Osteoblast (primary cell): ENCODE data around the gene CECR2. TPM values are rescaled to one million over a fixed set of nuclear protein-coding genes. Genes with fewer than 3 reads are reported as not detected.

Experiments
- DNase-seq: peaks from one replicate; pipeline ENCODE4 v3.0.0; 2011; ENCODE audit warnings: low spot score, mixed read lengths; ENCODE audit not compliant: insufficient read length; ENCODE audit errors: missing footprints
- H2AFZ ChIP-seq: 2 replicates; pipeline ENCODE4 v1.6.0; 2011; ENCODE audit warnings: mild to moderate bottlenecking, low read length
- H3K27ac ChIP-seq: 2 replicates; pipeline ENCODE4 v1.5.1; 2011; ENCODE audit warnings: mild to moderate bottlenecking, low read depth, low read length, moderate library complexity
- H3K27me3 ChIP-seq: 2 replicates; pipeline ENCODE4 v1.6.0; 2012; ENCODE audit warnings: mild to moderate bottlenecking, control low read depth, inconsistent platforms, low read length, moderate library complexity; ENCODE audit not compliant: insufficient read depth
- H3K36me3 ChIP-seq: 2 replicates; pipeline ENCODE4 v1.5.1; 2011; ENCODE audit warnings: mild to moderate bottlenecking, low read length, control low read depth, moderate library complexity; ENCODE audit not compliant: insufficient read depth
- H3K4me1 ChIP-seq: 2 replicates; pipeline ENCODE4 v1.5.1; 2011; ENCODE audit warnings: mild to moderate bottlenecking, low read length, control low read depth, moderate library complexity; ENCODE audit not compliant: insufficient read depth
- H3K4me2 ChIP-seq: 2 replicates; pipeline ENCODE4 v1.6.0; 2011; ENCODE audit warnings: mild to moderate bottlenecking, low read length; ENCODE audit not compliant: insufficient read depth
- H3K4me3 ChIP-seq: fragments of 200-600 bp; sonication (generic); 3 replicates; pipeline ENCODE4 v1.5.1; 2012; ENCODE audit warnings: mild to moderate bottlenecking, low read length, inconsistent platforms; ENCODE audit not compliant: insufficient read depth
- H3K79me2 ChIP-seq: 2 replicates; pipeline ENCODE4 v1.6.0; 2012; ENCODE audit warnings: mild to moderate bottlenecking, low read length, control low read depth, inconsistent platforms; ENCODE audit not compliant: insufficient read depth
- H3K9me3 ChIP-seq: 2 replicates; pipeline ENCODE4 v1.5.1; 2011; ENCODE audit warnings: low read depth, low read length, control low read depth
- H4K20me1 ChIP-seq: 2 replicates; pipeline ENCODE4 v1.6.0; 2012; ENCODE audit warnings: mild to moderate bottlenecking, low read length, control low read depth; ENCODE audit not compliant: insufficient read depth
- CTCF ChIP-seq: IDR thresholded peaks from 2 replicates; pipeline ENCODE4 v1.5.1; 2011; ENCODE audit warnings: mild to moderate bottlenecking, low read depth, low read length, moderate library complexity; ENCODE audit errors: extremely low read depth
- total RNA-seq: library from RNA; depleted of rRNA; stranded (reverse); fragments of >200 nt; gene quantifications from 2 replicates; pipeline ENCODE4 v1.2.3, GENCODE V29; 2012

Gene CECR2
- total RNA-seq, 1 donor = not detected

- peak; percentile 62 for DNase-seq
Observed at GRCh38 chr22:17575681-17576080, 206.4 kb downstream of the CECR2 start.

GRCh38 chr22:17576470-17576869 lies 207.2 kb downstream of the CECR2 start:
- Histone ChIP-seq H2AFZ (no peak overlapping the region), H3K27me3 (no peaks in the 10 kb centered on the region), H3K36me3 (no peaks in the 10 kb centered on the region), H3K79me2 (no peaks in the 10 kb centered on the region), H3K4me3 (no peak overlapping the region), H3K4me1 (peaks cover 8% of the 10 kb centered on the region), H3K9me3 (no peaks in the 10 kb centered on the region), H4K20me1 (no peaks in the 10 kb centered on the region), H3K4me2 (no peak overlapping the region), H3K27ac (peak overlapping the region; percentile 58)
- TF ChIP-seq CTCF = no peak
- peak; percentile 92 for DNase-seq

More at GRCh38 chr22:17575681-17576080, 206.4 kb downstream of the CECR2 start:
- H2AFZ ChIP-seq = no peak overlapping the region
- no peaks in the 10 kb centered on the region for H3K79me2 ChIP-seq
- no peaks in the 10 kb centered on the region for H3K27me3 ChIP-seq
- no peak overlapping the region for H3K4me2 ChIP-seq
- peaks cover 16% of the 10 kb centered on the region for H3K4me1 ChIP-seq
- H3K4me3 ChIP-seq = no peak overlapping the region
- no peaks in the 10 kb centered on the region for H3K36me3 ChIP-seq
- no peak for TF ChIP-seq CTCF
- H3K27ac ChIP-seq = no peak overlapping the region
- H4K20me1 ChIP-seq = no peaks in the 10 kb centered on the region
- no peaks in the 10 kb centered on the region for H3K9me3 ChIP-seq

GRCh38 chr22:17578136-17578754 lies 209.0 kb downstream of the CECR2 start:
- Histone ChIP-seq H2AFZ (no peak overlapping the region), H3K4me3 (no peak overlapping the region), H4K20me1 (no peaks in the 10 kb centered on the region), H3K36me3 (no peaks in the 10 kb centered on the region), H3K9me3 (no peaks in the 10 kb centered on the region), H3K27me3 (no peaks in the 10 kb centered on the region), H3K4me2 (no peak overlapping the region), H3K27ac (no peak overlapping the region), H3K79me2 (no peaks in the 10 kb centered on the region), H3K4me1 (peaks cover 4% of the 10 kb centered on the region)
- TF ChIP-seq CTCF = no peak
- DNase-seq = no peak

GRCh38 chr22:17579535-17579981 lies 210.3 kb downstream of the CECR2 start:
- no peak overlapping the region for H2AFZ ChIP-seq
- no peak overlapping the region for H3K27ac ChIP-seq
- no peaks in the 10 kb centered on the region for H3K9me3 ChIP-seq
- H3K27me3 ChIP-seq = no peaks in the 10 kb centered on the region
- no peak overlapping the region for H3K4me2 ChIP-seq
- no peaks in the 10 kb centered on the region for H3K79me2 ChIP-seq
- no peaks in the 10 kb centered on the region for H4K20me1 ChIP-seq
- no peak for DNase-seq
- TF ChIP-seq CTCF = no peak
- H3K4me1 ChIP-seq = peaks cover 4% of the 10 kb centered on the region
- no peaks in the 10 kb centered on the region for H3K36me3 ChIP-seq
- no peak overlapping the region for H3K4me3 ChIP-seq
